GM19372 (cell line): ENCODE results near the gene AIFM2.
"Not testable (repeated sequence)": the region's sequence is repeated elsewhere in the genome, so short reads cannot be mapped to it uniquely, and the experiment has no call there.

Source experiments
- ATAC-seq: cut with Tn5 transposase; IDR thresholded peaks from one replicate; pipeline ENCODE4 v1.9.1; 2021; ENCODE audit warnings: mild to moderate bottlenecking, low read depth, moderate library complexity; ENCODE audit not compliant: unreplicated experiment

Gene AIFM2

GRCh38 chr10:70132098-70133029, at the start of gene AIFM2:
Gene AIFM2 (minus strand): TSS chr10:70132825. CDS start chr10:70124084, 8,741 bp downstream.
- ATAC-seq, result peak; percentile 70

GRCh38 chr10:70179209-70179608, 46.6 kb upstream of the AIFM2 start:
- ATAC-seq, result not testable (repeated sequence)

- ATAC-seq, result no peak
Measured at GRCh38 chr10:70178139-70178725, 45.6 kb upstream of the AIFM2 start.

DNA sequence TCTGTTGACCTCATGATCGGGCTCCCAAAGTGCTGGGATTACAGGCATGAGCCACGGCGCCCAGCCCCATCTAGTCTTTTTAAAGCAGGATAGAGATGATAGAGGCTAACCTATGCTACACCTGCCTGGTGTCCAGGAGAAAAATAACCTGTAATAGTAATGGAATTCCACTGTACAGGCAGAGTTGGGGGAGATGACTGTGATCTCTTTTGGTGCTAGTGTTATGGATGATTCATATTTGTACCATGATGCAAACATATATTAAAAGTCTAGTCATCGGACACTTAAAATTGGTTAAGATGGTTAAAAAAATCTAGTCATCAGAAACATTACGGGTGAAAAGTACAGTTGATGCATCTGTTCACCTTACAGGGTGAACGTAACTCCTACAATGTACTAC, 43.8 kb upstream of the AIFM2 start:
- ATAC-seq, result no peak

DNA sequence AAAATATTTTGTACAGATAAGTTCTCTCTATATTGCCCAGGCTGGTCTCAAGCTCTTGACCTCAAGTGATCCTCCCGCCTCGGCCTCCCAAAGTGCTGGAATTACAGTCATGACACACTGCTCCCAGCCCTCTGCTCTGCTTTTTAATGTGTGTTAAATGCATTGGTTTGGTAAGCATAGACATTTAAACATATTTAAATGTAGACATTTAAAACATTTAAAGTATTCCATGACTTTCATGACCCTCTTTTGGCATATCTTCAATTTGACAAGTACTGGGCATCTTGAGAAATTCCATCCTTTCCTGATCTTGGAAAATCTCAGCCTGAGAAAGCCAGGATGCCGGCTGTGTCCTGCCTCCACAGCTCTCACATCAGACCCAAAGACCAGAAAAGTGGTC, 42.9 kb upstream of the AIFM2 start:
- no peak for ATAC-seq

DNA sequence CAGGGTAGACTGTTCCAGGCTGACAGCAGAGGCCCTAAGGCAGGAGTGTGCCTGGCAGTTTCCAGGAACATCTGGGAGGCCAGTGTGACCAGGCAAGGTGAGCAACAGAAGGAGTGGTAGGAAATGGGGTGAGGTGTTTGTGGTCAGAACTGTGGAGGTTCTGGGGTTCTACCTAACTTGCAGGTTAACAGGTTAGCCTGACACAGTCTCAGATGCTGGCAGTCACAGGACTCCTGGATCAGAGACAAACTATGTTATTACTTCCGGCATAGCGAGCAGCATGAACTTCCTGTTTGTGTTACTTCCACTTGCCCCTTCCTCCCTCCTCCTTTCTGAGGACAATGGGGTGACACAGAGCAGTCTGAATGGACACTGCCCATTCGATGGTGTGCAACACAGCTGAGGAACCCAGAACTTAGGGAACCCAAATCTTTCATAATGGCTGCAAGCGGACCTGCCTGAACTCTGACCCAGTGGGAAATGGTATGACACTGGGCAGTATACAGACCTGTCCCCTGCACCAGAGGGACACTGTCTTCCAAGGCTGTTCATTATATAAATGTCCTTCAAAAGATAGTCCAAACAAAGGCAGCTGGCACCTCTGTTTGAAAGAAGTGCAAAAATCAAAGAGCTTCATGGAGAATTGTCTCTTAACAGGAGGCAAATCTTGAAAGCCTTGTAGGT, 41.6 kb upstream of the AIFM2 start:
- no peak for ATAC-seq

DNA sequence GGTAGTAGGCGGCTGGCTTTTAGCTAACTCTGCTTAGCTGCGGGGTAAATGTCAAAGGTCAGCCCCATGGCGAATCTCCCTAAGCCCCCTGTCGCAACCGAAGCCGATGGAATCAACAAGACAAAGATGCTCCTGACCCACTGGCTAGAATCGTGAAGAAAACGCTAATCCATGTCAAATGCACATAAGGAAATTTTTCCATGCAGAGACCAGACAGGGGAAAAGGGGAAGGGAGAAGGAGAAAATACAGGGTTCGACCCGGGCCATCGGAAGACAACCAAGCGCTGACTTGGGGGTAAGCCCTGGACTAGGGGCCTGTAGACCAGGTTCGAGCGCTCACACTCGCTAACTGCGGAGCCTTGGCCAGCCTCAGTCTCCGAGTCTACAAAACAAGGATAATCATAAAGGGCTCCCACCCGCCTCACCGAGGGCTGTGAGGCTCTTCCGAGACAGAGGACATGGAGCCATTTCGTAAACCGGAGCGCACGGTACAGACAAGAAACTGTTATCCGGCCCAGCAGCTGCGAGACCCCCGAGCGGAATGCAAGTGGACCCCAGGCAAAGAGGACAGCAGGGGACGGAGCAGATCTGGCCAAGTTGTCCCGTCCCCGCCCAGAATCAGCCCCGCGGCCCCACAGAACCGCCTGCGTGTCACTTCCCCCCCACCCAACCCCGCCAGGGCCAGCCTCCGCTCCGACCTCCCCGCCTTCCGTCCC, 37.2 kb upstream of the AIFM2 start:
- no peak for ATAC-seq

- ATAC-seq, result no peak
Measured at GRCh38 chr10:70169011-70169410, 36.4 kb upstream of the AIFM2 start.

GRCh38 chr10:70167246-70167645, 34.6 kb upstream of the AIFM2 start:
- no peak for ATAC-seq

GRCh38 chr10:70166394-70166793, 33.8 kb upstream of the AIFM2 start:
- no peak for ATAC-seq

DNA sequence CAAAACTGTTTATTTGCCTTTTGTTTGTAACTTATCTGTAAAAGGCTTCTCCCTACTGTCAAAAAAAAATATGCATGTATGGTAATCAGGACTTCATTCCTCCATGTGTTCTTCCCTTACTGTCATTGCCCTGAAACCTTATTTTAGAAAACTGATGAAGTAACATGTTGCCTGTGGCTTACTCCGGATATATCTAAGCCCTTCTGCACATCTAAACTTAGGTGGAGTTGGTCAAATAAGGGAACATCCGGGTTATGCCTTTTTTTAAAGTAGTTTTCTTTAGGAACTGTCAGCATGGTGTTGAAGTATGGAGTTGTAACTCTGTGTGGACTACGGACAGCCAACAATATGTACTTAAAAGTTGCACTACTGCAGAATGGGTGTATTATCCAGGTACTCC, 31.5 kb upstream of the AIFM2 start:
- ATAC-seq, result no peak

DNA sequence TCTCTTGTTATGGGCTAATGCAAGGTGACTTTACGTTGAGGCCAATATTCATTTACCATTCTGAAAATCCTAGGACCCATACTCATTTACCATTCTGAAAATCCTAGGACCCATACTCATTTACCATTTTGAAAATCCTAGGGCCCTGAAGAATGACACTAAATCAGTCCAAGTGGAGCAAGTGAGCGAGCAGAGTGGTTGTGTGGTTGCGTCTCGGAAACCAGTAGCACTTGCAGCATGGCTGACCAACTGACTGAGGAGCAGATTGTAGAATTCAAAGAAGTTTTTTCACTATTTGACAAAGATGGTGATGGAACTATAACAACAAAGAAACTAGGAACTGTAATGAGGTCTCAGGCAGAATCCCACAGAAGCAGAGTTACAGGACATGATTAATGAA, 30.8 kb upstream of the AIFM2 start:
- no peak for ATAC-seq

DNA sequence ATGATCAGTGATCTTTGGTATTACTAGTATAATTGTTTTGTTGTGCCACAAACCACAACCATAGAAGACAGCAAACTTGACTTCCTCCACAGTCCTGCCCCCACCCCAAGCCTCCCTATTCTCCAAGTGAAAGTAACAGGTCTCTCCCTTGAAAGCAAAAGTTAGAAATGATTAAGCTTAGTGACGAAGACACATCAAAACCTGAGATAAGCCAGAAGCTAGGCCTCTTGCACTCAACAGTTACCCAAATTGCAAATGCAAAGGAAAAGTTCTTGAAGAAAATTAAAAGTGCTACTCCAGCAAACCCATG, 30.2 kb upstream of the AIFM2 start:
- no peak for ATAC-seq

- ATAC-seq, result no peak
Measured at GRCh38 chr10:70162151-70162891, 29.7 kb upstream of the AIFM2 start.

DNA sequence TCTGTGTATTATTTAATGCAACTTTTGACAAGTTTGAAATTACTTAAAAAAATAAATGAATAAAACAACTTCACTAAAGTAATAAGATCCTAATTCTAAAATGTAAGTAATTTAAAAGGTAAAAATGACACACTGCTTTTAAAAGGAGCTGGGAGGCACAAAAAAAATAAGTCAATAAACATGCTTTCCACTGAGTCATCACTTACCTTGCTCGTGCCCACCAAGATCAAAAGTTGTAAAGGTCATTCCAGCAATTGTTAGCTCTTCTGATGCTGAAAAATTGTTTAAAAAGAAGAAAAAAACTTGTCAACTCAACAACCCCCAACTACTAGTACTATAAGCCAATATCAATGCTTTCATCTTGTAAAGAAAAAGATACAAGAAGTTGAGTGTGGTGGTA, 28.2 kb upstream of the AIFM2 start:
- no peak for ATAC-seq

- ATAC-seq, result not testable (repeated sequence)
Measured at GRCh38 chr10:70159366-70159765, 26.7 kb upstream of the AIFM2 start.

DNA sequence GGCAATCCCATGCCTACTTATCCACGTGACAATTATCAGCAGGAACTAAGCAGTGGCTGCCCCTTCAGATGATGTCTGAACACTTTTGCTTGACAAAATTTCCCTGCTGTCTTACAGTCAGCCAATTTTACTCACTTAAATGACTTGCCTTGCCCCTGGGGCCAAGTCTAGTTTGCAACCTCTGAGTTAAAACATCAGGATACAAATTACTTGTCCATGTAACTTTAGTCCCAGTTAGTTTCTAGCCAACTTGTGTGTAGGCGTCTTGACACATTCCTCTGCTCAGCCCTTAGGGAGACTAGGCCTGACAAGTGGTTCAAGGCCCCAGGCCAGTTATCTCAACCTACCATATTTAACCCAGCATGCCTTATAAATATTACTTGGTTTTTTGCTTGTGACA, 25.5 kb upstream of the AIFM2 start:
- ATAC-seq, result no peak

DNA sequence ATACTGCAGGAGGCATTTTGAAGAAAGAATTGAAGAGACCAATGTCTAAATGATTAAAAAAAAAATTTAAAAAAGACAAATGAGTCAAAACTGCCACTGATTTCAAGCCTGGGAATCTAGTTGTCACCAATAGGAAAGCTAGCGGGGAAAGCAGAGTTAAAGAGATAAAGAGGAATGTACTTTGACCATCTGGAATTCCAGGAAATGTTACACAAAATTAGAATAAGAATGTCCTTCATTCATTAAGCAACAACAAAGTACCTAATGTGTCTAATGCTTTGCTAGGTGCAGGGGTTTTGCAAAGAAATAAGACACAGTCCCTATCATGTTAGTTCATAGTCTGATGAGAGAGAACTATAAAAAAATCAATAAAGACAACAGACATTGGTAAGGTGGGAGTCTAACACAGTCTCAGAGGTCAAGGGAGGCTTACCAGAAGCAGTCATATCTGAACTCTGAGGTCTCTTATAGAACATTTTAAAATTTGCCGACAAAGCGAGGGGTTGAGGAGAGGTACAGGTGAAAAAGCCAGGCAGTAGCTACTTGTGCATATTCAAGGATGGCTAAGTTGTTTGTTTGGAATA, 22.7 kb upstream of the AIFM2 start:
- ATAC-seq, result no peak

DNA sequence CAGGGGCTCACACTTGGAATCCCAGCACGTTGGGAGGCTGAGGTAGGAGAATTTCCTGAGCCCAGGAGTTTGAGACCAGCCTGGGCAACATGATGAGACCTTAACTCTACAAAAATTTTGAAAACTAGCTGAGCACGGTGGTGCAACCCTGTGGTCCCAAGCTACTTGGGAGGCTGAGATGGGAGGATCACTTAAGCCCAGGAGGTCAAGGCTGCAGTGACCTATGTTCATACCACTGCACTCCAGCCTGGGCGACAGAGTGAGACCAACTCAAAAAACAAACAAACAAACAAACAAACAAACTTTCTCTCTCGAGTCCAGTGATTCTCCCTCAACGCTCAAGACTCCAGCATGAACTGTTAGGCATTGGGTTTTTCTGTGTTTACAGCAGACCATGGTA, 15.9 kb upstream of the AIFM2 start:
- ATAC-seq, result no peak

- no peak for ATAC-seq
Measured at GRCh38 chr10:70147259-70147625, 14.6 kb upstream of the AIFM2 start.
